GM18909 (cell line): Measurements from ENCODE around the gene FRMD4B.
A peak's percentile ranks its signal among the peaks of the same experiment; 100 is the strongest.

Experiments
- ATAC-seq: cut with Tn5 transposase; IDR thresholded peaks from one replicate; pipeline ENCODE4 v1.9.1; 2021; ENCODE audit warnings: mild to moderate bottlenecking; ENCODE audit not compliant: unreplicated experiment, poor library complexity

FRMD4B gene

GRCh38 chr3:69368129-69368741, 17.7 kb downstream of the FRMD4B start:
- ATAC-seq = peak; percentile 99

GRCh38 chr3:69367586-69367985, 18.3 kb downstream of the FRMD4B start:
- ATAC-seq = no peak

- no peak for ATAC-seq
These were observed 21.5 kb downstream of the FRMD4B start for GRCh38 chr3:69364354-69364753.

- ATAC-seq = no peak
These were observed 25.2 kb downstream of the FRMD4B start for GRCh38 chr3:69360690-69361089.

- no peak for ATAC-seq
These were observed 26.0 kb downstream of the FRMD4B start for GRCh38 chr3:69359916-69360315.

GRCh38 chr3:69359339-69359893, 26.5 kb downstream of the FRMD4B start:
- no peak for ATAC-seq

- no peak for ATAC-seq
These were observed 28.7 kb downstream of the FRMD4B start for GRCh38 chr3:69357196-69357595.

- ATAC-seq = no peak
These were observed 30.9 kb downstream of the FRMD4B start for GRCh38 chr3:69354948-69355347.

- ATAC-seq = no peak
These were observed 32.4 kb downstream of the FRMD4B start for GRCh38 chr3:69353503-69353902.

- ATAC-seq = no peak
These were observed 32.8 kb downstream of the FRMD4B start for GRCh38 chr3:69353088-69353478.

GRCh38 chr3:69352305-69353087, 33.4 kb downstream of the FRMD4B start:
- ATAC-seq = no peak

GRCh38 chr3:69343875-69344274, 42.0 kb downstream of the FRMD4B start:
- no peak for ATAC-seq

- ATAC-seq = no peak
These were observed 43.8 kb downstream of the FRMD4B start for GRCh38 chr3:69342074-69342473.

GRCh38 chr3:69339760-69340159, 46.1 kb downstream of the FRMD4B start:
- no peak for ATAC-seq

- ATAC-seq = no peak
These were observed 47.0 kb downstream of the FRMD4B start for GRCh38 chr3:69338911-69339310.

- no peak for ATAC-seq
These were observed 53.0 kb downstream of the FRMD4B start for GRCh38 chr3:69332934-69333333.

- no peak for ATAC-seq
These were observed 54.9 kb downstream of the FRMD4B start for GRCh38 chr3:69330891-69331400.

- no peak for ATAC-seq
These were observed 56.0 kb downstream of the FRMD4B start for GRCh38 chr3:69329892-69330291.

- ATAC-seq = no peak
These were observed 57.0 kb downstream of the FRMD4B start for GRCh38 chr3:69328963-69329302.

GRCh38 chr3:69328103-69328962, 57.6 kb downstream of the FRMD4B start:
- no peak for ATAC-seq

- peak; percentile 75 for ATAC-seq
These were observed 59.0 kb downstream of the FRMD4B start for GRCh38 chr3:69326855-69327300.
